Activated CD4-positive, alpha-beta T cell treated with anti-CD3 and anti-CD28 coated beads for 1 hour (primary cell): ENCODE data around the gene PLXDC2.

Experiments used
- DNase-seq: peaks from one replicate; pipeline ENCODE4 v3.0.0-alpha.2; 2020

PLXDC2 gene

GRCh38 chr10:20298417-20298816 lies 482.2 kb downstream of the PLXDC2 start:
- DNase-seq: no peak

GRCh38 chr10:20299034-20299736 lies 483.0 kb downstream of the PLXDC2 start:
- DNase-seq: no peak

- no peak for DNase-seq
Measured at GRCh38 chr10:20300735-20301134, 484.5 kb downstream of the PLXDC2 start.

GRCh38 chr10:20302033-20302432 lies 485.8 kb downstream of the PLXDC2 start:
- no peak for DNase-seq

GRCh38 chr10:20303453-20304152 lies 487.4 kb downstream of the PLXDC2 start:
- no peak for DNase-seq

GRCh38 chr10:20313665-20314064 lies 497.4 kb downstream of the PLXDC2 start:
- DNase-seq: no peak

GRCh38 chr10:20314431-20314830 lies 498.2 kb downstream of the PLXDC2 start:
- no peak for DNase-seq

GRCh38 chr10:20327954-20328353 lies 511.7 kb downstream of the PLXDC2 start:
- no peak for DNase-seq

GRCh38 chr10:20330246-20330645 lies 514.0 kb downstream of the PLXDC2 start:
- DNase-seq: no peak

GRCh38 chr10:20334559-20334958 lies 518.3 kb downstream of the PLXDC2 start:
- no peak for DNase-seq
